ENCODE results near the gene KIAA0930.

DNA sequence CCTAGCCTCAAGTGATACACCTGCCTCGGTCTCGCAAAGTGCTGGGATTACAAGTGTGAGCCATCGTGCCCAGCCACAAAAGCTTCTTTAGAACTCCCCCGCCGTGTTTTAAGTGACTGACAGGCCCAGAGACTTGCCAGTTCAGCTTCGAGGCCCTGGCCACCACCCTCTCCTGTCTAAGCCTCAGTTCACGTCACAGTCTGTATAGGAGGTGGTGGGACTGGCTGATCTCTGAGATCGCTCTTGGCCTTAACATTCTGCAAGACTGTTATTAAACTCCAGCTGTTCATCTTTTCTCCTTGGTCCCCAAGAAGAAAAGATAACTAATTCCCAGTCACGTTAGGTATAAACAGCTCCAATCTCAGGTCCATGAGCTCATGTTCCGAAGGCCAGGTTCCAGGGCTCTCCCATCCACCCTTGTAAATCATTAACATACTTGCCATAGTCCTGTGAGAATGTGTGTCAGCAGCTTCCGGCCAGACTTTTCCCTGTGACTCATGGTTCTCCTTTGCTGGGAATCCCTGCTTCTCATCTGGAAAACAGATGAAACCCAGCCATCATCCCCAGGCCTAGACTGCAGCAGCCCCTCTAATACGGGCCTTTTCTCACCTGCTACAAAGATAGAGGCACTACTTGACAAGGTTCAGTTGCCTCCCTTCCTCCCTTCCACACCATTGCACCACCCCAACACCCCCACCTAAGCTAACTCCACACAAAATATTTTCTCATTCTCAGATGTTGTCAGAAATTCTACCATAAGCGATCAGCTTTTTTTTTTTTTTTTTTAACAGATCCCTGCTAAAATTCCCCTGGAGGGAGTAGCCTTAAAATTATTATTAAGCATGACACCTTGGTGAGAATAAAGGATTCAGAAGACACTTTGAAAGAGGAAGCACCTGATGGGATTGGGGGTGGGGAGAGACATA is 5.6 kb upstream of the KIAA0930 start:
- TF ChIP-seq, protein P1, sequence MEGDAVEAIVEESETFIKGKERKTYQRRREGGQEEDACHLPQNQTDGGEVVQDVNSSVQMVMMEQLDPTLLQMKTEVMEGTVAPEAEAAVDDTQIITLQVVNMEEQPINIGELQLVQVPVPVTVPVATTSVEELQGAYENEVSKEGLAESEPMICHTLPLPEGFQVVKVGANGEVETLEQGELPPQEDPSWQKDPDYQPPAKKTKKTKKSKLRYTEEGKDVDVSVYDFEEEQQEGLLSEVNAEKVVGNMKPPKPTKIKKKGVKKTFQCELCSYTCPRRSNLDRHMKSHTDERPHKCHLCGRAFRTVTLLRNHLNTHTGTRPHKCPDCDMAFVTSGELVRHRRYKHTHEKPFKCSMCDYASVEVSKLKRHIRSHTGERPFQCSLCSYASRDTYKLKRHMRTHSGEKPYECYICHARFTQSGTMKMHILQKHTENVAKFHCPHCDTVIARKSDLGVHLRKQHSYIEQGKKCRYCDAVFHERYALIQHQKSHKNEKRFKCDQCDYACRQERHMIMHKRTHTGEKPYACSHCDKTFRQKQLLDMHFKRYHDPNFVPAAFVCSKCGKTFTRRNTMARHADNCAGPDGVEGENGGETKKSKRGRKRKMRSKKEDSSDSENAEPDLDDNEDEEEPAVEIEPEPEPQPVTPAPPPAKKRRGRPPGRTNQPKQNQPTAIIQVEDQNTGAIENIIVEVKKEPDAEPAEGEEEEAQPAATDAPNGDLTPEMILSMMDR (IDR thresholded peaks at IDR 0.05; ENCODE audit: insufficient read depth, low read length, poor library complexity, severe bottlenecking), result no peak
- no peak for TF ChIP-seq EZH2phosphoT487 (conservative IDR thresholded peaks at IDR 0.05; ENCODE audit: low read length)
